HepG2 (cell line): ENCODE data around the gene EIF4E. TPM values are rescaled to one million over a fixed set of nuclear protein-coding genes. Genes with fewer than 3 reads are reported as not detected.

Experiments
- ARNTL ChIP-seq: sonication (generic); formaldehyde crosslinking; IDR thresholded peaks from 2 replicates; pipeline ENCODE4 v1.4.0; 2020; ENCODE audit warnings: mild to moderate bottlenecking, missing genetic modification reagents
- ATRX ChIP-seq: sonication (generic); formaldehyde crosslinking; IDR thresholded peaks from 2 replicates; pipeline ENCODE4 v1.4.0; 2020; ENCODE audit warnings: missing genetic modification reagents, borderline replicate concordance
- CEBPB ChIP-seq: IDR thresholded peaks from 2 replicates; pipeline ENCODE4 v1.6.1; 2011; ENCODE audit warnings: low read depth, low read length, improper control_type of control experiment, borderline replicate concordance
- HMG20A ChIP-seq: IDR thresholded peaks from 2 replicates; pipeline ENCODE4 v1.6.1; 2016; ENCODE audit warnings: borderline replicate concordance
- JUN ChIP-seq: sonication (generic); formaldehyde crosslinking; IDR thresholded peaks from 2 replicates; pipeline ENCODE4 v1.4.0; 2020; ENCODE audit warnings: mild to moderate bottlenecking, missing genetic modification reagents
- MBNL3 ChIP-seq: fragments of 250-450 bp; sonication (Bioruptor Pico); conservative IDR thresholded peaks from 2 replicates; pipeline ENCODE4 v1.8.0; 2022; ENCODE audit warnings: mild to moderate bottlenecking, inconsistent platforms
- MED13 ChIP-seq: sonication (generic); formaldehyde crosslinking; IDR thresholded peaks from 2 replicates; pipeline ENCODE4 v1.5.0; 2020; ENCODE audit warnings: missing genetic modification reagents
- NFIB ChIP-seq: sonication (generic); formaldehyde crosslinking; IDR thresholded peaks from 2 replicates; pipeline ENCODE4 v1.9.0; 2021; ENCODE audit warnings: missing genetic modification reagents, mild to moderate bottlenecking, borderline replicate concordance
- POLR2A ChIP-seq, 2 experiments: IDR thresholded peaks; 2 replicates each; pipeline ENCODE4 v1.6.1; 2011; ENCODE audit warnings: low read depth in 2 of 2, low read length in 2 of 2, mild to moderate bottlenecking in 1 of 2, moderate library complexity in 1 of 2; ENCODE audit not compliant: insufficient read depth in 1 of 2
- SRSF1 ChIP-seq: fragments of 200-400 bp; formaldehyde crosslinking; optimal IDR thresholded peaks from 2 replicates; pipeline ENCODE3; 2017; ENCODE audit warnings: mild to moderate bottlenecking, low read depth, low read length, moderate library complexity
- ZNF547 ChIP-seq: sonication (generic); formaldehyde crosslinking; IDR thresholded peaks from 2 replicates; pipeline ENCODE4 v1.5.1; 2020; ENCODE audit warnings: mild to moderate bottlenecking, missing genetic modification reagents
- ZNF552 ChIP-seq: sonication (generic); formaldehyde crosslinking; IDR thresholded peaks from 2 replicates; pipeline ENCODE4 v1.9.0; 2022; ENCODE audit warnings: missing genetic modification reagents, mild to moderate bottlenecking, borderline replicate concordance
- ZNF589 ChIP-seq: sonication (generic); formaldehyde crosslinking; conservative IDR thresholded peaks from 2 replicates; pipeline ENCODE4 v1.8.0; 2022; ENCODE audit warnings: mild to moderate bottlenecking, moderate library complexity, missing genetic modification reagents
- ZNF678 ChIP-seq: sonication (generic); formaldehyde crosslinking; IDR thresholded peaks from 2 replicates; pipeline ENCODE4 v1.4.0; 2020; ENCODE audit warnings: mild to moderate bottlenecking, missing genetic modification reagents
- ZNF816 ChIP-seq: sonication (generic); formaldehyde crosslinking; IDR thresholded peaks from 2 replicates; pipeline ENCODE4 v1.8.0; 2022; ENCODE audit warnings: missing genetic modification reagents, mild to moderate bottlenecking, borderline replicate concordance
- polyA plus RNA-seq, 8 experiments: library from polyadenylated mRNA; depleted of rRNA in 3 of 8; stranded (reverse) in 7 of 8; unstranded in 1 of 8; fragments of >200 nt; fragmentation: Illumina TruSeq in 4 of 8; extraction: Trizol in 4 of 8; gene quantifications; 2 replicates each; pipeline versions ENCODE4 v1.2.1 to v1.2.3, GENCODE V29; 2011 to 2016; ENCODE audit warnings: low read depth in 4 of 8, missing spikeins in 1 of 8, mixed read lengths in 1 of 8; ENCODE audit not compliant: insufficient read depth in 1 of 8
- total RNA-seq, 5 experiments: library from RNA; depleted of rRNA; stranded (reverse); fragments of >200 nt; fragmentation: Illumina TruSeq; extraction: Trizol; gene quantifications; 2 replicates each; pipeline ENCODE4 v1.2.3, GENCODE V29; 2016; ENCODE audit warnings: low read depth in 1 of 5
- TF ChIP-seq, protein P1 (sequence below): sonication (generic); formaldehyde crosslinking; conservative IDR thresholded peaks from 2 replicates; pipeline ENCODE4 v1.4.0; 2020; ENCODE audit warnings: mild to moderate bottlenecking, missing genetic modification reagents, moderate library complexity
- TF ChIP-seq, protein P2 (sequence below): sonication (generic); formaldehyde crosslinking; IDR thresholded peaks from 2 replicates; pipeline ENCODE4 v1.4.0; 2020; ENCODE audit warnings: missing genetic modification reagents, borderline replicate concordance
- TF ChIP-seq, protein P3 (sequence below): sonication (generic); formaldehyde crosslinking; IDR thresholded peaks from 2 replicates; pipeline ENCODE4 v1.5.1; 2020; ENCODE audit warnings: missing genetic modification reagents, mild to moderate bottlenecking, borderline replicate concordance
- TF ChIP-seq, protein P4 (sequence below): sonication (generic); formaldehyde crosslinking; IDR thresholded peaks from 2 replicates; pipeline ENCODE4 v1.5.0; 2020; ENCODE audit warnings: mild to moderate bottlenecking, low read depth, missing genetic modification reagents, borderline replicate concordance

The EIF4E gene
- total and polyA plus RNA-seq, 2 of the 13 experiments (the other 11 are each of a cell fraction or from before 2014, with no cell fraction given): 50.8 to 194 TPM

DNA sequence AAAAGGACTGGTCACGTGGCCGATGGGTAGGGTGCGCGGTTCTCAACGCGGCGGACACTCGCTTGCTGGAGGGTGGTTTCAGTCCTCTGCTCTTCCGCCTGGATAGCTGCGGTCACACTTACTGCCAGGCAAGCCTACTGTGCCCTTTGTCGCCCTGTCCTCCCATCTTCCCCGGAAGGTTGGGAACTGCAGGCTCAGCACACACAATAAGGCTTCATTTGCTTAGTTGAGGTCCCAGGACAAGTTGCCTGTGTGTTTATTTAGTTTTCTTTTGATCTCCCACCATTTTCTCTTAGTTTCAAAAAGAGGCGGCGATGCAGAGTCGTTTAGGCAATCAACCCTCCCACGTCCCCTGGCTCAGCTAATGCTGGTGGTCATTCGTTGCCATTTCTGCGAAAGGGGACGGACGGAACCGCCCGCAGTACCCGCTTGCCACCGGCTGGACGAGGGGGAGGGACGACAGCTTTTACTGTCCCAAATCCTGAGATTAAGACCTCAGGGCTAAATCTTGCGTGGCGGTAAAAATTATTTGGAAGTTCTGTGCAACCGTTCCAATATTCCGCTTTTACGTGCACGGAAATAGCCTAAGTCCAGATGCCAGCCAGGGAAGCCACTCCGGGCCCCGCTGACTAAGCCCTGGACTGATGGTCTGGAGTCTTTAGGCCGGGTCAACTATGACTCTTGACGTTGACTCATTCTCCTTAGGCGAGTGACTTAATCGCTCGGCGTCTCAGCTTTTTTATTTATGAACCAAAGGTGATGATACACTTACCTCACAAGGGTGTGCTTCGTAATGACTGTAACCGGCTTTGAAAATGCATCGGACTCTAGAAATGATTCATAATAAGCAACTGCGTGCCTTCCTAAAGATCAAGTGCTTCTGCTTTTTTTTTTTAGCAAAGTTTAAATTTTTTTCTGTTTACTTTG, 671 bp upstream of the EIF4E start (continued):
- TF ChIP-seq ZNF589 (CRISPR knock-in tag): no peak
- peak; percentile 90 to 91 for TF ChIP-seq POLR2A (IDR thresholded peaks at IDR 0.05; ENCODE audit: insufficient read depth in 1 of 2, low read depth in 2 of 2, low read length in 2 of 2)
- TF ChIP-seq CEBPB: no peak
- no peak for TF ChIP-seq NFIB (CRISPR knock-in tag)
- no peak for TF ChIP-seq HMG20A
- TF ChIP-seq, protein P1, sequence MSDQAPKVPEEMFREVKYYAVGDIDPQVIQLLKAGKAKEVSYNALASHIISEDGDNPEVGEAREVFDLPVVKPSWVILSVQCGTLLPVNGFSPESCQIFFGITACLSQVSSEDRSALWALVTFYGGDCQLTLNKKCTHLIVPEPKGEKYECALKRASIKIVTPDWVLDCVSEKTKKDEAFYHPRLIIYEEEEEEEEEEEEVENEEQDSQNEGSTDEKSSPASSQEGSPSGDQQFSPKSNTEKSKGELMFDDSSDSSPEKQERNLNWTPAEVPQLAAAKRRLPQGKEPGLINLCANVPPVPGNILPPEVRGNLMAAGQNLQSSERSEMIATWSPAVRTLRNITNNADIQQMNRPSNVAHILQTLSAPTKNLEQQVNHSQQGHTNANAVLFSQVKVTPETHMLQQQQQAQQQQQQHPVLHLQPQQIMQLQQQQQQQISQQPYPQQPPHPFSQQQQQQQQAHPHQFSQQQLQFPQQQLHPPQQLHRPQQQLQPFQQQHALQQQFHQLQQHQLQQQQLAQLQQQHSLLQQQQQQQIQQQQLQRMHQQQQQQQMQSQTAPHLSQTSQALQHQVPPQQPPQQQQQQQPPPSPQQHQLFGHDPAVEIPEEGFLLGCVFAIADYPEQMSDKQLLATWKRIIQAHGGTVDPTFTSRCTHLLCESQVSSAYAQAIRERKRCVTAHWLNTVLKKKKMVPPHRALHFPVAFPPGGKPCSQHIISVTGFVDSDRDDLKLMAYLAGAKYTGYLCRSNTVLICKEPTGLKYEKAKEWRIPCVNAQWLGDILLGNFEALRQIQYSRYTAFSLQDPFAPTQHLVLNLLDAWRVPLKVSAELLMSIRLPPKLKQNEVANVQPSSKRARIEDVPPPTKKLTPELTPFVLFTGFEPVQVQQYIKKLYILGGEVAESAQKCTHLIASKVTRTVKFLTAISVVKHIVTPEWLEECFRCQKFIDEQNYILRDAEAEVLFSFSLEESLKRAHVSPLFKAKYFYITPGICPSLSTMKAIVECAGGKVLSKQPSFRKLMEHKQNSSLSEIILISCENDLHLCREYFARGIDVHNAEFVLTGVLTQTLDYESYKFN (CRISPR knock-in tag): 0 out of 2 replicates have a peak, but pooled peaks have one; percentile 29
- TF ChIP-seq ZNF547: no peak
- TF ChIP-seq ATRX (CRISPR knock-in tag): no peak
- TF ChIP-seq ARNTL (CRISPR knock-in tag): peak; percentile 60; the same call in 1 of the 2 replicates
- TF ChIP-seq SRSF1: no peak
- TF ChIP-seq ZNF816: no peak
- no peak for TF ChIP-seq JUN (CRISPR knock-in tag)
- TF ChIP-seq, protein P2, sequence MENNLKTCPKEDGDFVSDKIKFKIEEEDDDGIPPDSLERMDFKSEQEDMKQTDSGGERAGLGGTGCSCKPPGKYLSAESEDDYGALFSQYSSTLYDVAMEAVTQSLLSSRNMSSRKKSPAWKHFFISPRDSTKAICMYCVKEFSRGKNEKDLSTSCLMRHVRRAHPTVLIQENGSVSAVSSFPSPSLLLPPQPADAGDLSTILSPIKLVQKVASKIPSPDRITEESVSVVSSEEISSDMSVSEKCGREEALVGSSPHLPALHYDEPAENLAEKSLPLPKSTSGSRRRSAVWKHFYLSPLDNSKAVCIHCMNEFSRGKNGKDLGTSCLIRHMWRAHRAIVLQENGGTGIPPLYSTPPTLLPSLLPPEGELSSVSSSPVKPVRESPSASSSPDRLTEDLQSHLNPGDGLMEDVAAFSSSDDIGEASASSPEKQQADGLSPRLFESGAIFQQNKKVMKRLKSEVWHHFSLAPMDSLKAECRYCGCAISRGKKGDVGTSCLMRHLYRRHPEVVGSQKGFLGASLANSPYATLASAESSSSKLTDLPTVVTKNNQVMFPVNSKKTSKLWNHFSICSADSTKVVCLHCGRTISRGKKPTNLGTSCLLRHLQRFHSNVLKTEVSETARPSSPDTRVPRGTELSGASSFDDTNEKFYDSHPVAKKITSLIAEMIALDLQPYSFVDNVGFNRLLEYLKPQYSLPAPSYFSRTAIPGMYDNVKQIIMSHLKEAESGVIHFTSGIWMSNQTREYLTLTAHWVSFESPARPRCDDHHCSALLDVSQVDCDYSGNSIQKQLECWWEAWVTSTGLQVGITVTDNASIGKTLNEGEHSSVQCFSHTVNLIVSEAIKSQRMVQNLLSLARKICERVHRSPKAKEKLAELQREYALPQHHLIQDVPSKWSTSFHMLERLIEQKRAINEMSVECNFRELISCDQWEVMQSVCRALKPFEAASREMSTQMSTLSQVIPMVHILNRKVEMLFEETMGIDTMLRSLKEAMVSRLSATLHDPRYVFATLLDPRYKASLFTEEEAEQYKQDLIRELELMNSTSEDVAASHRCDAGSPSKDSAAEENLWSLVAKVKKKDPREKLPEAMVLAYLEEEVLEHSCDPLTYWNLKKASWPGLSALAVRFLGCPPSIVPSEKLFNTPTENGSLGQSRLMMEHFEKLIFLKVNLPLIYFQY: no peak
- TF ChIP-seq MED13 (CRISPR knock-in tag): no peak
- TF ChIP-seq, protein P3, sequence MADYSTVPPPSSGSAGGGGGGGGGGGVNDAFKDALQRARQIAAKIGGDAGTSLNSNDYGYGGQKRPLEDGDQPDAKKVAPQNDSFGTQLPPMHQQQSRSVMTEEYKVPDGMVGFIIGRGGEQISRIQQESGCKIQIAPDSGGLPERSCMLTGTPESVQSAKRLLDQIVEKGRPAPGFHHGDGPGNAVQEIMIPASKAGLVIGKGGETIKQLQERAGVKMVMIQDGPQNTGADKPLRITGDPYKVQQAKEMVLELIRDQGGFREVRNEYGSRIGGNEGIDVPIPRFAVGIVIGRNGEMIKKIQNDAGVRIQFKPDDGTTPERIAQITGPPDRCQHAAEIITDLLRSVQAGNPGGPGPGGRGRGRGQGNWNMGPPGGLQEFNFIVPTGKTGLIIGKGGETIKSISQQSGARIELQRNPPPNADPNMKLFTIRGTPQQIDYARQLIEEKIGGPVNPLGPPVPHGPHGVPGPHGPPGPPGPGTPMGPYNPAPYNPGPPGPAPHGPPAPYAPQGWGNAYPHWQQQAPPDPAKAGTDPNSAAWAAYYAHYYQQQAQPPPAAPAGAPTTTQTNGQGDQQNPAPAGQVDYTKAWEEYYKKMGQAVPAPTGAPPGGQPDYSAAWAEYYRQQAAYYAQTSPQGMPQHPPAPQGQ (CRISPR knock-in tag): no peak
- TF ChIP-seq, protein P4, sequence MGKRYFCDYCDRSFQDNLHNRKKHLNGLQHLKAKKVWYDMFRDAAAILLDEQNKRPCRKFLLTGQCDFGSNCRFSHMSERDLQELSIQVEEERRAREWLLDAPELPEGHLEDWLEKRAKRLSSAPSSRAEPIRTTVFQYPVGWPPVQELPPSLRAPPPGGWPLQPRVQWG (CRISPR knock-in tag): no peak
- TF ChIP-seq ZNF678 (CRISPR knock-in tag): 0 out of 2 replicates have a peak, but pooled peaks have one; percentile 41
- no peak for TF ChIP-seq MBNL3 (CRISPR knock-in tag)
- no peak for TF ChIP-seq ZNF552 (CRISPR knock-in tag)
